Head of caudate nucleus (tissue), 42 donors: ENCODE data around the gene FUOM.
A peak's percentile ranks its signal among the peaks of the same experiment; 100 is the strongest.

Experiments
- DNase-seq, 42 donors: peaks; one replicate each; pipeline versions ENCODE4 v3.0.0 to v3.0.0-alpha.2; 2020 to 2021; ENCODE audit warnings: mixed read lengths in 7 of 42
- intact Hi-C: fragments of 100-400 bp; cut with DNase I; formaldehyde crosslinking; loops from one replicate; pipeline ENCODE4 v1.15.0; 2022

The FUOM gene, protein sequence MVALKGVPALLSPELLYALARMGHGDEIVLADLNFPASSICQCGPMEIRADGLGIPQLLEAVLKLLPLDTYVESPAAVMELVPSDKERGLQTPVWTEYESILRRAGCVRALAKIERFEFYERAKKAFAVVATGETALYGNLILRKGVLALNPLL

DNA sequence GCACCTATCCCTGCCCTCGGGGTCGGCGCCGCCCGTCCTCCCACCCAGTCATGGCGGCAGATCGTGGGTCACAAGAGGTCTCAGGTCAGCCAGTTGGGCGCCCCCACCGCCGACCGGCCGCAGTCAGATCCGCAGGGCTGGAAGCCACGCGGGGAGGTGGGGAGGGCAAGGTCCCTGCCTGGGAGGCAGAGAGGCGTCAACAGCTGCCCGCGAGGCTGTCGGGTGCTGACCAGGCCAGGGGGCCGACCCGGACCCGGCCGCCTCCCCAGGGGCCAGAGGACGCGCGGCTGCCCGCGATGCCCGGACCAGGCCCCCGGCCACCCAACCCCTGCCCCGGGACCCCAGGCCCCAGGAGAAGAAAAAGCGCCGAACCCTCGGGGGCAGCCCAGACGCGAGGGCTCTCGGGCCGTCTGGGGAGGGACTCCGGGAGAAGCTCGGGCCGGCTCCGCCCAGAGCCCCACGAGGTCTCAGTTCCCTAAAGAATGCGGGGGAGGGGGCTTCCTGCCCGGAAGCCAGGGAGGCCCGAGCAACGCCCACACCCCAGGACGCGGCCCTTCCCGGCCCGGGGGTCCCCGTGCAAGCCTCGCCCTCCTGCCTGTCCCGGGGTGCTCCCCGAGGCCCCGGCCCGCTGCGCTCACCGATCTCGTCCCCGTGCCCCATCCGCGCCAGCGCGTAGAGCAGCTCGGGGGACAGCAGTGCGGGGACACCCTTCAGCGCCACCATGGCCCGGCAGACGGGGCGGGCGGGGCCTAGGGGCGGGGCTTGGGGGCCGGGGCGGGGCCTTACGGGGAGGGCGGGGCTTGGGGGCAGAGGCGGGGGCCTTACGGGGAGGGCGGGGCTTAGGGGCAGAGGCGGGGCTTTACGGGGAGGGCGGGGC, at the start of gene FUOM:
Gene FUOM (minus strand): TSS at position 735 of the 877 bp plus-strand sequence. CDS start 12 bp downstream, at position 723.
- intact Hi-C loops: no loop called here
- peak in 8 of 42 donors; percentile 20 to 55 (median 34) for DNase-seq

DNA sequence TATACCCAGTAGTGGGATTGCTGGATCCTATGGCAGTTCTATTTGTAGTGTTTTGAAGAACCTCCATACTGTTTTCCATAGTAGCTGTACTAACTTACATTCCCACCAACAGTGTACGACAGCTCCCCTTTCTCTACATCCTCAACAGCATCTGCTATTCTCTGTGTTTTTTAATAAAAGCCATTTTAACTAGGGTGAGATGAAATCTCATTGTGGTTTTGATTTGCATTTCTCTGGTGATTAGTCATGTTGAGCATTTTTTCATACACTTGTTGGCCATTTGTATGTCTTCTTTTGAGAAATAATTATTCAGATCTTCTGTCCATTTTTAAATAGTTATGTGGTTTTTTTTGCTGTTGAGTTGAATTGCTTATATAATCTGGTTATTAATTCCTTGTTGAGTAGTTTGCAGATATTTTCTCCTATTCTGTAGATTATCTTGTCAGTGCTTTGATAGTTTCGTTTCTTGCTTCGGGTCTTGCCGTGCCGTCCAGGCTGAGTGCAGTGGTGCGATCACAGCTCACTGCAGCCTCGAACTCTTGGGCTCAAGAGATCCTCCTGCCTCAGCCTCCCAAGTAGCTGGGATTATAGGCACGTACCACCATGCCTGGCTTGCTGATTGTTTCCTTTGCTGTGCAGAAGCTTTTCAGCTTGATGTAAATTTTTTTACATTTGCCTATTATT, 48.2 kb upstream of the FUOM start:
- intact Hi-C loops: no loop called here
- peak in 3 of 42 donors; percentile 10 to 36 (median 11) for DNase-seq

DNA sequence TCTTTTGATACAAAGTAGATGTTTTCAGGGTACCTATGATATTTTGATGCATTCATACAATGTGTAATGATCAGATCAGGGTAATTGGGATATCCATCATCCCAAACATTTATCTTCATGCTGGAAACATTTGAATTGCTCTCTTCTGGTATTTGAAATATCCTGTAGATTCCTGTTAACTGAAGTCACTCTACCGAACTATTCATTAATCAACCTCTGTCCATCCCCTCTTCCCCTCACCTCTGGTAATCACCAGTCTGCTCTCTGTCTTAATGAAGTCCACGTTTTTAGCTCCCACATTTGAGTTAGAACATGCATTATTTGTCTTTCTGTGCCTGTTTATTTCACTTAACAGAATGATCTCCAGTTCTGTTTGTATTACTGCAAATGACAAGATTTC, 47.5 kb upstream of the FUOM start:
- intact Hi-C loops: no loop called here
- no peak for DNase-seq

DNA sequence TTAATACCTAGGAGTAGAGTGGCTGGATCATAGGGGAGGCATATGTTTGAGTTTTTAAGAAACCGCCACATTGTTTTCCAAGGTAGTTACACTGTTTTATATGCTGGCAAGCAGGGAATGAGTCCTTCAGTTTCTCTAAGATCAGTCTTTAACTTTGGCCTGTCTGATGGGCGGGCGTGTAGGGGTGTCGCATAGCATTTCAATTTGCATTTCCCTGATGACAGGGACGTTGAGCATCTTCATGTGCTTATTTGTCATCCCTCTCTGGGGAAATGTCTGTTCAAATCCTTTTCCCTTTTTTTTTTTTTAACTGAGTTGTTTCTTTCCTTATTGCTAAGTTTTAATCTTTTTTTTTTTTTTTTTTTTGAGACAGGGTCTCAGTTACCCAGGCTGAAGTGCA, 46.0 kb upstream of the FUOM start:
- intact Hi-C loops: no loop called here
- peak in 1 of 42 donors; percentile 0 for DNase-seq

DNA sequence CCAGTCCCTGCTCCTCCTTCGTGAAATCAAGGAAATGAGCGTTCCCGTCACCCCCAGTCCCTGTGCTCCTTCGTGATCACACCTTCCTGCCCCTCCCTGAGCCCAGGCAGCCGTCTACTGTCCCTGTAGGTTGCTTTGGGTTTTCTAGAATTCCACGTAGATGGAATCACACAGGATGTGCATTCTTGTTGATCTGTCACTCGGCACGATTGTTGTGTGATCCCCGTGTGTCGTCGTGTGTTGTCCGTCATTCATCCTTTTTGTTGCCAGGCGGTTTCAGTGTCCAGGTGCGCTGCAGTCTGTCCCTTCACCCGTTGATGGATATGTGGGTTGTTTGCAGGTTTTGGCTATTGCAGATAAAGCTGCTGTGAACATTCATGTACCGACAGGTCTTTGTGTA, 45.5 kb upstream of the FUOM start:
- intact Hi-C loops: no loop called here
- peak in 3 of 42 donors; percentile 0 to 28 (median 13) for DNase-seq

DNA sequence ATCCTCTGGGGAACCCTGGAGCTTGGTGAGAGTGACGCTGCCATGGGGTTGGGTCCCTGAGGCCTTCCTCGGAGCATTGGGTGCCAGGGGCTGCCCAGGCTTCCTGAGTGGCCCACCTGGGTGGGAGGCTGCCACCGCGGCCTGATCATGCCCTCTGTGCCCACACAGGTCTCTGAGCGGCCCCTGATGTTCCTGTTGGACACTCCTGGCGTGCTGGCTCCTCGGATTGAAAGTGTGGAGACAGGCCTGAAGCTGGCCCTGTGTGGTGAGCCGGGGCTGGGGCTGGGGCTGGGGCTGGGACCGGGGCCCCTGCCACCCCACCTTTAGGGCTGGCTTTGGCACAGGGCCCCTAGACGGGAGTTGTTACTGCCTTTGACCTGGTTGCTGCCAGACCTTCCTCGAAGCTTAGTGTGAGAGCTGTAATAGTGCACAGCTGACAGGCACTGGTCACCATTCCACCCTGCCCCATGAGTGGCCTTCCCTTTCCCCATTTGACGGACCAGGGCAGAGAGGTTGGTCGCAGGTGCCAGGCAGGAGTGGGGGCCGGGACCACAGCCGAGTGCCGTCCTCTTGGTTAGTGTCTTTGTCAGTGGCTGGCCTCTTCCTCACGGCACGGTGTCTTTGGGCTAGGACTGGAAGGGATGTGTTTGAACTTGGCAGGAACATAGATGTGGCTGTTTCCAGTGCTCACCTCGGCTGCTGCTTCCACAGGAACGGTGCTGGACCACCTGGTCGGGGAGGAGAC, 44.3 kb upstream of the FUOM start:
- intact Hi-C loops: no loop called here
- DNase-seq: peak in 6 of 42 donors; percentile 4 to 32 (median 16)

DNA sequence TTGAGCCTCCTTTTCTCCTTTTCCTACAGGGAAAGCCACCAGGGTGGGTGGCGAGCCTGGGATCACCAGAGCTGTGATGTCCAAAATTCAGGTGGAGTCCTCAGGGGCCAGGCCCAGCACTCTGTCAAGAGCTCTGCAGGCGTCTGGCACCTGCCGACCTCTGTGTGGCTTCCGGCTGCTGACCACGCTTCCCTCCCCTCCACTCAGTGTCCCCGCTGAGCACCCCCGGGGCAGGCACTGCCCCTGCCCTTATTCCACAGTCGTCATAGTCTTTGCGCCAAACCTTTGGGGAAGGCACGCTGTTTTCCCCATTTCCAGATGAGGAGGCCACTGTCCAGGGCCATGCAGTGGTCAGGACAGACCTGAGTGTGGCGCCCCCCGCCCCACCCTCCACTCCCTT, 43.7 kb upstream of the FUOM start:
- DNase-seq: peak in 5 of 42 donors; percentile 1 to 18 (median 14)
- intact Hi-C loops: no loop called here

DNA sequence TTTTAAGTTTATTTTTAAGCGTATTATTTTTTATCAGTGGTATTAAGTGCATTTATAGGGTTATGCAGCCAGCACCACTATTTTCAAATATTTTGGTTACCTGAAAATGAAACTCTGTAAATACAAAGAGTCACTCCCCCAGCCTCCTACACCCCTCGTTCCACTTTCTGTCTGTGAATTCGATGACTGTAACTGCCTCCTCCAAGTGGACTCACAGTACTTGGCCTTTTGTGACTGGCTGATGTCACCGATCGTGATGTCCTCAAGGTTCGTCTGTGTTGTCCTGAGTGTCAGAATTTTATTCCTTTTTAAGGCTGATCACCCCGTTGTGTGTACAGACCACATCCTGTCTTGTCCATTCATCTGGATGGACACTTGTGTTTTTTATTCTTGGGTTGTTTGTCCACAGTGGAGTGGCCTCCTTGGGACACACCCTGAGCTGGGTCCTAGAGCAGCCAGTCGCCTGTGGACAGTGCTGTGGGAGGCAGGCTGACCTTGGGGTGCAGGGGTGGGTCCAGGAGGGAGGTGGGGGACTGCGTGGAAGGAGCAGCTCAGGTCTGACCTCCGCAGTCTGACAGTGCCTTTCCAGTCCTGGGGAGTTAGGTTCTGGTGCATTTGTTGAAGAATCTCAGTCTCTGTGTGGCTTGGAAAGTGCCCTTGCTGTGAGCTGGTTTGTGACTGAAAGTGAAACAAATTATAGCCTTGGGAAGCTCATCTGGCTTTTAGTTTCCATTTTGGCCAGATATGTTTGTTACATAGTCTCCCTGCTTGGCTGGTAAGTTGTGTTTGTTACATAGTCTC, 43.0 kb upstream of the FUOM start:
- peak in 4 of 42 donors; percentile 3 to 35 (median 16) for DNase-seq
- intact Hi-C loops: no loop called here

DNA sequence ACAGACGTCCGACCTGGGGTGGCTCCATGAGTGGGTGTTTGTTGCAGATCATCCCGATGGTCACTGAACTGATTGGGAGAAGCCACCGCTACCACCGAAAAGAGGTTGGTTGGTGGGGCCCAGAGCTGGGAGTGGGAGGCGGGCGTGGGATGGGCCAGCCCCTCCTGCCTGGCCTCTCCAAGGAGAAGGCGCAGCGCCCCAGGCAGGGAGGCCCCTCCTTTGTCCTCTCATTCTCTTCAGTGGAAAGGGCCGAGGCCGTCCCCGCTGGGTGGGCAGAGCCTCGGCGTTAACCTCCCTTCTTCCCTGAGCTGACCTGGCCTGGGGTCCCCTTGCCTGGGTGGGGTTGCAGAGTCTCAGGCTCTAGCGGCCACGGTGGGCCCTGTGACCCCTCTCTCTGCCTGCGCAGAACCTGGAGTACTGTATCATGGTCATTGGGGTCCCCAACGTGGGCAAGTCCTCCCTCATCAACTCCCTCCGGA, 41.3 kb upstream of the FUOM start:
- peak in 7 of 42 donors; percentile 3 to 34 (median 10) for DNase-seq
- intact Hi-C loops: no loop called here

DNA sequence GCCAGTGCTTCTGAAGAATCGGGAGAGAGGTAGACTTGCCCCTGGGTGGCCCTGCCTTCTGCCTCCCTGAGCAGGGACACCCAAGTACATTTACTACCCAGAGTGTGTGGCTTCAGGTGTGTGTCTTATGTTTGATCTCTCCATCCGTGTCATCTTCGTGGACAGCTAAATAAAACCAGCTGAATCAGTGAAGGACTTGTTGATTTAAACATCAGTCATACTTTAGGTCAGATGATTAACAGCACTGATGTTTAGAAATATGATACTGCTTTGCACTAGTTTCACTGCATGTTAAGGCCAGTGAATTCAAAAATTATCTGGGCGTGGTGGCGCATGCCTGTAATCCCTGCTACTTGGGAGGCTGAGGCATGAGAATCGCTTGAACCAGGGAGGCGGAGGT, 40.1 kb upstream of the FUOM start:
- DNase-seq: peak in 1 of 42 donors; percentile 18
- intact Hi-C loops: no loop called here

DNA sequence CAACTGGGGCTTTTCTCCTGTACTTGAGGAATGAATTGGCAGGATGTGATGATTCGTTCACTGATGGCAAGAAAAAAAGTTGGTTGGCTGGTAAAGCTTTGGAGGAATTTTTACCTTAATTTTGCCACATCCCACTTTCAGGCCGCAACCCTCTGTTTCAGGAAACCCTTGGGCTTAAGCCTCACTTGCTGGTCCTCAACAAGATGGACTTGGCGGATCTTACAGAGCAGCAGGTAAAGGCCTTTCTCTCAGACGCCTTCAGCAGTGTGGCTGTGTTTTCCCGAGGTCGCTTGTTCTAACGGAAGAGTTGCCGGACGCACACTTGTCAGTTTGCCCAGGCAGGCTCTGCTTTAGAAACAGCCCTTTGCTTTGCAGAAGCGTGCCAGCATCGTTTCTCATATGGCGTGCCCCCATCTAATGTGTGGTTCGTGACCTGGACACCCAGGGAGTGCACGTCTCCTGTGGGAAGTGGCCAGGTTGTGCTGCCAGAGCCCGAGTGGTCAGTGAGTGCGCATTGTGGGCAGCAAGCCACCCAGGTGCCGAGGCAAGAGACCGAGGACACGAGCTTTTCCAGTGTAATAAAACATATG, 38.3 kb upstream of the FUOM start:
- peak in 8 of 42 donors; percentile 8 to 38 (median 30) for DNase-seq
- intact Hi-C loops: no loop called here

DNA sequence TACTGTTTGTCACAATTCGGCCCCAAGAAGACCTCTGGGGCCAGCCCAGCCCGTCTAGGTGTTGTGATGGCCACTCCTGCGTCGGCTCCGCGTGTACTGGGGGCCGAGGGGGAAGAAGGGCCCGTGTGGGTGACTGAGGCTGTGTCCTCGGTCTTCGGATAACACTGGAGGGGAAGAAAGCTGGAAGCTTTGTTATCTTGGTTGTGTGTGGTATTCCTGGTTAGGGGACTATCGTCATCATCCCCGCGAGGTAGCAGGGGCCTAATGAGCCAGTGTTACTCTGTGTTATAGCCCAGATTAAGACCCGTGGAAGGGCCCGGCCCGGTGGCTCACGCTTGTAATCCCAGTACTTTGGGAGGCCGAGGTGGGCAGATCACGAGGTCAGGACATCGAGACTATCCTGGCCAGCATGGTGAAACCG, 37.0 kb upstream of the FUOM start:
- intact Hi-C loops: no loop called here
- DNase-seq: peak in 12 of 42 donors; percentile 9 to 42 (median 24)

DNA sequence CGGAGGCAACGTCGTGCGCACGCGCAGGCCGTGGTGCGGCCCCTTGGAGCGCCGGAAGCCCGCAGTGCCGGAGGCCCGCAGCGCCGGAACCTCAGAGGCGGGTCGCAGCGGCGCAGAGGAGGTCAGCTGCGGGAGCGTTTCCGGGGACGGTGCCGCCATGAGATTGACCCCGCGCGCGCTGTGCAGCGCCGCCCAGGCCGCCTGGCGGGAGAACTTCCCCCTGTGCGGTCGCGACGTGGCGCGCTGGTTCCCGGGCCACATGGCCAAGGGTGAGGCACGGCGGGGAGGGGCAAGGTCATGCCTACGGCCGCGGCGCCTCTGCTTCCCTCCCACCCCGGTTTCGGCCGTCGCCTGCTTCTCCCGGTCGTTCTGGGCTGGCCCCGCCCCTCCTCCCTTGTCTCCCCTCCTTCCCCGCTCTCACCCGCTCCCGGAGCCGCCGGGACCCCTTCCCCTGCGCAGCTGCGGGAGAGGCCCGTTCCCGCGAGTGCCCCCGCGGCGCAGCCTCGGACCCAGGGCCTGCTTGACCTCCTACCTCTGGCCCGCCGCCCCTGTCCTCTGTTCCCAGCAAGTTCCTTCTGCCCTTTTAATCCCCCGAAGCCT, 36.3 kb upstream of the FUOM start, which contains the start of gene MTG1:
Gene MTG1 (plus strand): TSS at position 94 of the 600 bp plus-strand sequence. CDS start 64 bp downstream, at position 158.
- intact Hi-C loops: no loop called here
- DNase-seq: peak; percentile 76 to 98 (median 94)

DNA sequence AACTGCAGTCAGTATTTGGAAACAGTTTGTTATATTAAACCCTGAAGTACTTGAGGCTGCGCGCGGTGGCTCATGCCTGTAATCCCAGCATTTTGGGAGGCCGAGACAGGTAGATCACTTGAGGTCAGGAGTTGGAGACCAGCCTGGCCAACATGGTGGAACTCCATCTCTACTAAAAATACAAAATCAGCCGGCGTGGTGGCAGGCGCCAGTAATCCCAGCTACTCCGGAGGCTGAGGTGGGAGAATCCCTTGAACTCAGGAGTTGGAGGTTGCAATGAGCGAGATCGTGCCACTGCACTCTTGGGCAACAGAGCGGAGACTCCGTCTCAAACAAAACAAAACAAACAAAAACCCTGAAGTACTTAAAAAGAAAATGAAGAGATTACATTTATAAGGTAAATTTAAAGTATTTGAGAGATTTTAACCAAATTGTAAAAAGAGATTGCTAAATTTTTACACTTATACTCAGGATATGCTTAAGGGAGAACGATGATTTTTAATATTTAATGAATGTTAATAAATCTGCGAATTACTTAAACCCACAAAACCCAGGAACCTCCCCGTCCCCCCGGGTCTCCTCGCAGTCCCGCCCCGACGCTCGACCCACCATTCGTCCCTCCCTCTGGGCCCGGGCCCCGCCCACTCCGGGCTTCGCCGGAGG, 35.7 kb upstream of the FUOM start:
- DNase-seq: peak in 11 of 42 donors; percentile 9 to 43 (median 21)
- intact Hi-C loops: no loop called here

DNA sequence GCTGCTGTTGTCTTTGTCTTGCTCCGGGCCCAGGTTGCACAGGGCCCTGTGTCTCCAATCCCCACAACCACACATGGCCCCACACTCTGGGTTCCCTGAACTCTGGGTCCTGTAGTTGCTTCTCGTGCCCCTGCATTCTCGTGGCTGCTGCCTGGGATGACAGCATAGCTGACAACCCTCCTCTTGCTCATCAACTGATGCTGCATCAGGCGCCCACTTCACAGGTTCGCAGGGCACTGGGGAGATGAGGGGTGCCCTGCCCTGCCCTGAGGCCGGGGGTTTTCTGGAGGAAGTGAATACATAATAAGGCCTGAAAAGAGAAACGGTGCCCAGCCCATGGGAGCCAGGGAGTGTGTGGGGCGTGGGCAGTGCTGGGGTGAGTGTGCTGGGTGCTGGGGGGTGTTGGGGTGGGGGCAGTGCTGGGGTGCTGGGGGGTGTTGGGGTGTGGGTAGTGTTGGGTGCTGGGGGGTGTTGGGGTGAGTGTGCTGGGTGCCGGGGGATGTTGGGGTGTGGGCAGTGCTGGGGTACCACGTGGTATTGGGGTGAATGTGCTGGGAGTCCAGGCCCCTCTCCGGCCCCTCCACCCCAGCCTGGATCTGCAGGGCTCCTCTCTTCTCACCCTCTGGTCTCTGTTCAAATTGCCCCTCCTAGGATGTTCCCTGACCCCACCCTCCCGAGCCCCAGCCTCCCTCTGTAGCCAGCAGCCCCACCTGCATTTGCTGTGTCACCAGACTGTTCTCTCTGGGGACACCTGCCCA, 34.1 kb upstream of the FUOM start:
- peak in 8 of 42 donors; percentile 4 to 26 (median 12) for DNase-seq

DNA sequence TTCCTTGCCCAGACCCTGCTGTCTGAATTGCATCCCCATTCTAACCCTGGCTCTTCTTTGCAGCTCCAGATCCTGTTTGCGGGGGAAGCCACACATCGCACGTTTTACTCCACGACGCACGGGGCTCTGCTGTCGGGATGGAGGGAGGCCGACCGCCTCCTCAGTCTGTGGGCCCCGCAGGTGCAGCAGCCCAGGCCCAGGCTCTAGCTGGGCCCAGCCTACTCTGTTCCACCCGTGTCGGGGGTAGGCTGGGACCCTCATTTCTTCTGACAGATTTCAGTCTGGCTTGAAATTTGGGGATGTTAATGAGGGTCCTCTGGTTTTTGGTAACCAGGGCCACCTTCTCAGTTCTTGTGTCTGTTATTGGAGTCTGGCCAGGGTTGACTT, 33.4 kb upstream of the FUOM start:
- peak in 7 of 42 donors; percentile 2 to 24 (median 4) for DNase-seq
- intact Hi-C loops: no loop called here

More for the DNA sequence above, 34.1 kb upstream of the FUOM start:
- intact Hi-C loops: no loop called here
